GM18508 (cell line): ENCODE results near the gene CTNNA1.

ENCODE experiments used
- ATAC-seq: cut with Tn5 transposase; IDR thresholded peaks from one replicate; pipeline ENCODE4 v1.9.1; 2021; ENCODE audit warnings: moderate number of reproducible peaks; ENCODE audit not compliant: insufficient read depth, unreplicated experiment

Gene CTNNA1

DNA sequence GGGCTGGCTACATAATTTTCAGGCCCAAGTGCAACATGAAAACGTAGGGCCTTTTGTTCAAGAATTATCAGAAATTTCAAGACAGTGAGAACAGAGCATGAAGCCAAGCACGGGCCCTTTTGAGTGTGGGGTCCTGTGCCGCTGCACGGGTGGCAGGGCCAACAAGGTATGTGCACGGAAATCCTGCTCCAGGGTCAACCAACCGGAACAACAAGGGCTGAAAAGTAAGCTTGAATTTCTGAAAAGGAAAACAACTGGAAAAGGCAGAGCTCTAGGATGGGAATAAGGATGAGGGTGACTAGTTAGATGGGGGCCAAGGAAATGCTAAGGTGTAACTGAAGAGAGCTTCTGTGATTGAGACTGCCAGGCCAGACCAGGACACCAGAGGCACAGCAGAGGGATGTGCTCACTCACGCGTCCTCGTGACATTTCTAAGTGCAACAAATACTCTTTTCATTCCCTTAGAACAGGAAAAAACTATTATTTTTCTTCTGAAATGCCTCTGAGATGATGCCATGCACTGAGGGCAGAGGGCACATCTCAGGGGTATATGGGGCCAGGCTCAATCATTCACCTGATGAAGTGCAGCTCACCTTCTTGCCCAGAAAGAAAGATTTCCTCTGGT, 202.6 kb downstream of the CTNNA1 start:
- ATAC-seq = no peak

DNA sequence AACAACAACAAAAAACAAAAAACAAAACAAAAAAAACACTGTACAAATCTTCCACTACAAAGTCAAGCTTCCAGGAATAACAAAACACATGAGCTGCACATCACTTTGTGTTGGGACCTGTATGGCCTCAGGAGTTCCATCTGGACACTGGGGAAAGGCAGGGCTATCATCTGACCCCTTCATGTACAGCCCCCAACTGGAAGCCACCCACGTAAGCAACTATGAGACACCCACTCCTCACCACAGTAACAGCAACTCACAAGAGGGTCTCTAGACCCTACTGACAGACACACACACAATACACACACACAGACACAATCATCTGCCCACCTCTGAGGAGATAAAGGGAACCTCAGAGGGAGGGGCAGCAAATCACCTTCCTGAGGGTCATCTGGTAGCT, 203.6 kb downstream of the CTNNA1 start:
- no peak for ATAC-seq

DNA sequence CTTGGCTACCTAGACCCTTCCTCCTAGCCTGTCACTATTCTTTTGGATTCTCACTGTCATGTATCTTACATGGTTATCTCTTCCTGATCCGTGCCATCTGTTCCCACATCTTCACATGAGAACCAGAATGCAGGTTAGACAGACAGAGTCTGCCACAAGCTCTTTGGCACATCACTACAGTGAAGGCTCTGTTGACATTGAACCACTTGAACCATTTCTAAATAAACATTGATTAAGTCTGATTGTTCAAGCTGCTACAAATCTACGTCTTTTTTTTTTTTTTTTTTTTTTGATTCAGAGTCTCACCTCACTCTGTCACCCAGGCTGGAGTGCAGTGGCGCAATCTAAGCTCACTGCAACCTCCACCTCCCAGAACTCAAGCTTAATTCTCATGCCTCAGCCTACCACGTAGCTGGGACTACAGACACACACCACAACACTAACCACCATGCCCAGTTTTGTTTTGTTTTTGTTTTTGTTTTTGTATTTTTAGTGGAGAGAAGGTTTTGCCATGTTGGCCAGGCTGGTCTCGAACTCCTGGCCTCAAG, 207.0 kb downstream of the CTNNA1 start:
- ATAC-seq = no peak

DNA sequence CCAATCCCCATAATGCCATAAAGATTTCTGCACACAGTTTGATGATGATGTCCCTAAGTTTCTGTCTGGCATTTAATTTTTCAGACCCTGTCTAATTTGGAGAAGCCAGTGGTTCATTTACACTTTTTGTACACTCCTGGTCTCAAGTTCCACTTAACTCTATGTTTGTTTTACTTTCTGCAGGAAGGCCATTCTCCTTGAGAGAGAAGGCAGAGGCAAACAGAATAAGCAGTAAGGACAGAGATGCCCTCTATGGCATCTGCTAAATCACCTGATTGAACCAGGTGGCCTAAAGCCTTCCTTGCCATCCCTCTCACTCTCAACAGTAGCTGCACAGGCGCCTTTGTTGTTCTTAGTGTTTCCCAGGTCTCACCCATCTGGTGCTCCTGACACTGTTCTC, 208.0 kb downstream of the CTNNA1 start:
- no peak for ATAC-seq

DNA sequence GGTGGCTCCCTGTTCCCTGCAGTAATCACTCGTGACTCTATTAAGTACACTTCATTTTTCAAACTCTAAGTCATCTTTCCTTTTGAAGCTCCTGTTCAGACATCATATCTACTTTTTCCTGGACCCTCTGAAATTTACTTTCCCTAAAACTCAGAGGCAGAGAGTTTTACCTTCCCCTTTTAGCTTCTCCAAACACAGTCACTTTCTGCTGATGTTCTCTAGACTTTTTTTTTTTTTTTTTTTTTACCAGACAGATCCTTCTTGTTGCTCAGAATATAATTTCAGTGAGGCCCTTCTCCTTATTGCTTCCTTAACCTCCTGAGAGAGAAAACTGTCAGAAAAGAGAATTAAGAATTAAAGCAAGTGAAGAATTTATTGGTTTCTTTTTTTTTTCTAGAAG, 208.5 kb downstream of the CTNNA1 start:
- no peak for ATAC-seq

DNA sequence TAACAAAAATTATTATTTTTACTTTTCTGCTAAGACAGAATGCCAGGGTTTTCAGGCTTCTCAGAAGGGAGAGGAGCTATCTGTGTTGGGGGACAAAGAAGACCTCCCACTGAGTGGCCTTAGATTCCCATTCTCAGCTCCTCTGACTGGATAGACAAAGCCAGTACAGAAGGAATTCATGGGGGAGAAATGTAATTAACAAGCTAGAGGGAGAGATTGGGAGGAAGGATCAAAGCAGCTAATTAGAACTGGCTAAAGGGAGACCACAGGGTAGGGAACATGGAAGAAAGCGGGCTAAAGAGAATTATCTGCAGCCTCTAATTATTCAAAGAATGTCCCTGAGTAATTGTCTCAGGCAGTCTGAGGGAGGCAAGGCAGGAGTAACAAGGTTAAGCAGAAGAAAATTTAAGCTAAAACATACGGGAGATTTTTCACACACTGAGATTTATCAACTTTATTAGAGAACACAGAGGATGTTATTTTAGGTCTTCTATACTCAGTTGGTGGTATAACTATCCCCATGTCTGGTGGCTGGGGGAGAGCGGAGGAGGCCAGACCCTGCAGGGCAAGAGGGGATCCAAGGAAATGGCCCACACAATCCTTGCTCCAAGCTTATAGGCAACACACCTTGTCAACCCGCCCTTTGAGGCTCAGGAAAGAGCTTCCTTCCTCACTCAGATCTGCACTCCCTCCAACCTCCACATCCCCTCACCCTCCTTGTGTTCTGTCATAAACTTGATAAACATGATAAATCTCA, 209.6 kb downstream of the CTNNA1 start:
- no peak for ATAC-seq

DNA sequence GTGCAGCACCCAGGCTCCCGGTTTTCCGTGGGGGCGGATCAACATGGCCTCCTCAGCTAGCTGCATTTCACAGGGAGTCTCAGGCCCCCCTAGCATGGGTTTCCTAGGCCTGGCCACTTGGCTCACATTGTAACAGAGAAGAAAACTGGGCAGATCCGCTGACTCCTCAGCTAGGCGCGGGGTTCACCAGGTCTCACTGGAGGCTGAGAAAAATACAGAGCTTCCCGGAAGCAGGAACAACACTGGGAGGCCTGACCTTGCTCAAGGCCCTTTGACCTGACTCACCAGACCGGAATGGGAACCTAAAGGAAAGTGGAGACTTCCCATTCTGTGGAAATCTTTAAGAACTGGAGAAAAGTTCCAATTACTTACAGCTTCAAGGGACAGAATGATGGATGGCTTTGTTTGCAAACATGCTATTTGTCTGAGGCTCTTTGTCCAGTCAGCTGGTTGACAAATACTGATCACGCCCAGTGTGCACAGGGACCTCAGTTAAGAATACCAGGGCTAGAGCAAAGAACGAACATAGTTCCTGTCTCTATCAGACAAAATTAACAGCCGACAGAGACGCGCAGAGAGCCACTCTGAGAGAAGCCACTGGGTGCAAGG, 210.6 kb downstream of the CTNNA1 start:
- ATAC-seq = no peak

DNA sequence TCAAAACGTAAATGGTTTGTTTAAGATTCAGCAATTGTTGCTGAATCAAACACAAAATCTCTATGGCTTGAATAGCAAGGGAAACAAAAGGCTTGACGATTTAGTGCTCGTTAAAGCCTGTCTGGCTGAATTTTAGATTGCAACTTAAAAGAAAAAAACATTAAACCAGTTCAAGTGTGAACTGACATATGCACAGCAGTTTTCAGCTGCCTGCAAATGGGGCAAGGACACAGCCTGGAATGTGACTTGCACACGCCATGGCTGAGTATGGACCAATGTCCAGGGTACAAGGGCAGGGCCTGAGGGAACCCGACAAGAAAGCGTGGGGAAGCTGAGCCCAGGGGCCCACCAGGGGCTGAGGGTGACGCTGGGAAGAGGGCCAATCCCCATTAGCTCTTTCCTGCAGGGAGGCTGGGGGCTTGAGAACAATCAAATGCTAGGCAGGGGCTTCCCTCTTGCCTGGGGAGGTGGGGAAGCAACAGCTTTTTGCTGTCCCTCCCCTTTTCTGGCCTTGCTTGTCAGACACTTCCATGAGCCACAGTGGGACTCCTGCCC, 211.5 kb downstream of the CTNNA1 start:
- no peak for ATAC-seq

DNA sequence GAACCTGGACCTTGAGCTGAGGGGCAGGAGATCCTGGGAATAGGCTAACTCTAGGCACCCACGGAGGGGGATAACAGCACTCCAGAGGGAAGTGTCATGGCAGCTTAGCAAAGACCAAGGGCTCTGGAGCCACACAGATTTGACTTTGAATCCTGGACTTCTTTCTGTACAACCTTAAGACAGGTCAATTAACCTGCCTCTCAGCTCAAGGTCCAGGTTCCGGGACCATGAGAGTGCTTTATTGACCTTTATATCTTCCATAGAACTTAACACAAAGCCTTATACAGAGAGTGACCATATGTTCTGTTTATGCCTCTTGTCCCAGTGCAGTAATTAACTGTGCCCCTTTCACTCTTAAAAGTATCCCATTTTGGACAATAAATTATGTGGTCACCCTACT, 212.4 kb downstream of the CTNNA1 start:
- no peak for ATAC-seq

DNA sequence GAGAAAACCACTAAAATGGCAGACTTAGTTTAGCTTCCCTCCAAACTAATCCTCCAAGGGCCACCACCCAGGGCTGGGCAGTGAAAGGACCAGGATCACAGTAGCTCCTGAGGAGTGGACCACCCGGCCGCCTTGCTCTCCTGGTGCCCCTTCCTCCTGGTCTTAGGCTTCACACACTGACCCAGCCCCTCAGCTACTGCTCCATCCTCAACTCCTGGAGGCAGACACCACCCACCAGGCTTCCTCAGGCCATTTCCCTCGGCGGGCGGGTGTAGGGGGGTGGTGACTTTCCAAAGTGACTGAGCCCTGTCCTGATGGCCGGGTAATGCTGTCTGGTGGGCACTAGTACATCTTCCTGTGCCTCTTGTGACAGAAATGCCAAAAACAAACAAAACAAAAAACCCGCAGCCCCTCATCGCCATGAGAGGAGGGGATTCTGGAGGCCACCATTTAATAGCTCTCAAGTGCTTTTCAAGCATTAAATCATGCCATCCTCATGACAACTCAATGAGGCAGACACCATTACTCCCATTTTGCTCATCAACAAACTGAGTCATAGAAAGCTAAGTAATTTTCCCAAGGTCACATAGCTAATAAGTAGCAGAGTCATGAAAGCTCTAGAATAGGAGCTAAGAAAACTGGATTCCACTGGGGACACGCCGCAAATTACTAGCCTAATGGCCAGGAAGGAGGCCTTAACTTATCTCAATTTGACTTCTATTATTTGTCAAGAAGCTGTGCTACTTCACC, 213.2 kb downstream of the CTNNA1 start:
- no peak for ATAC-seq

DNA sequence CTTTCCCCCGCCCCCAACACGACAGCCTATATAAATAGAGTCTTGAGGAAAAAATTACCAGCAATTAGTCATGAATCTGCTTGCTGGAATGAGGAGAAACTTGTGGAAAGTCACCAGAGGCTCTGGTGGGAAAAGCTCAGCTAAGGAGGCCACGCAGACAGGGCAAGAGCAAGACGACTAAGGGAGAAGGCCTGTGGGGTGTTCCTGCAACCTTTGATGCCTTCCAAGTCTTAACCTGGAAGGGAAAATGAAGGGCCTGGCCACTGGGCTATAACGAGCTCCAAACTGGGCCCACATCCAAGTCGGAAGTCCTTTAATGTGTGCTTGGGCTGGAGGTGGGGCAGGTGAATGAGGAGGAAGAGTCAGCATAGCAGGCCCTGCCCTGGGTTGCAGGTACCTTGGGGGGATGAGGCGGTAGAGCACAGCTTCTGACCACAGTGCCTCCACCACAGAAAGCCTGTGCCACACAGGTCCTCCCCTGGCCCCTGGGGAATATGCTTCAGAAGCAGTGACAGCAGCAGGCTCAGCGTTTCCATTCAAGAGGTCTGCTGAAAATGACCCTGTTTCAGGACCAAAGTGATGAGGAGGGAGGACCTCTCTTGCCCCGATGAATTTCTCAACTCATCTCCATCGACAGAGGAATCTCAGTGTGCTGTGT, 214.7 kb downstream of the CTNNA1 start:
- ATAC-seq = no peak

DNA sequence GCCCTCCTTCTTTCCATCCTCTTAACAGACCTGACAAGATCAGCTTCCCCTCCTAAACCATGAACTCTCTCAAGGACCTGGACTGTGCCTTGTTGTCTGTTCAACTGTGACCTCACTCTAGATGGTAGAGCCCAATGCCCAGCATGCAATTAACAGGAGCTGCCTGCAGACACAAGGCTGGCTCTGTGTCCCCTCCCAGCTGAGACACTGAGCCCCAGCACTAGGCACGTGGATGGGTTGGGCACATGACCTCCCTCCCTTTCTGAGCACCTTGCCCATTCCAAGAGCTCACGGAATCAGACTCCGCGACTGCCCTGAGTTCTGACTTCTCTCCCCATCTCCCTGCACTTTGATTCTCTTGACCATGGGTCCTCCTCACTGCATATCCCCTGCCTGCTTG, 215.4 kb downstream of the CTNNA1 start:
- ATAC-seq = no peak

DNA sequence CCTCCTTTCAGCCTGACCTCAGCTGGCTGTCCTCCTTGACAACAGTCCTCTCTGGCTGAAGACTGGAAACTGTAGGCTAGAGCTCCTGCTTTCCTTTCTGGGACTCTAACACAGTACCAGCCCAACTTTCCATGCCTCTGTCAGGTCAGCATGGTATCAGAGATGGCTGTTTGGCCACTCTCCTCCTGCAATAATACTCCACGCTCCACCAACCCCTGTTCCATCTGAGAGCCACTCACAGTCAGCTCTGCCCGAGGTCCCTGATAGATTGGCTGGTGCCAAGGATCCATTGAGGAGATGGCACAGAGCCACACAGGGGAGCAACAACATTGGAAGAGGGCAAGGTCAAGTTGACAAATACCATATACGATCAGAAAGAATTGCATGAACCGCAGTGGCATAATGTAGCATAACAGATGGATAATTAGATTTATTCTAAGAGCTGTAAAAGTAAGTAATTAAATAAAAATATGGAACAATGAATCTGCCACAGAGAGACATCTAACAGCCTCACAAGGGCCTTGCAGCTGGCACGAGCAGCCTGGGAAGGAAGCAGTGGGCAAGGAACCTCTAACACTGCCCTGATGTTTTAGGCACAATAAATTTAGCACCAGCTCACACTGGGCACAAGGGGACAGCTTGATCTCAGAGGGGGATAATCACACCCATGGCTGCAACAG, 216.2 kb downstream of the CTNNA1 start:
- no peak for ATAC-seq

DNA sequence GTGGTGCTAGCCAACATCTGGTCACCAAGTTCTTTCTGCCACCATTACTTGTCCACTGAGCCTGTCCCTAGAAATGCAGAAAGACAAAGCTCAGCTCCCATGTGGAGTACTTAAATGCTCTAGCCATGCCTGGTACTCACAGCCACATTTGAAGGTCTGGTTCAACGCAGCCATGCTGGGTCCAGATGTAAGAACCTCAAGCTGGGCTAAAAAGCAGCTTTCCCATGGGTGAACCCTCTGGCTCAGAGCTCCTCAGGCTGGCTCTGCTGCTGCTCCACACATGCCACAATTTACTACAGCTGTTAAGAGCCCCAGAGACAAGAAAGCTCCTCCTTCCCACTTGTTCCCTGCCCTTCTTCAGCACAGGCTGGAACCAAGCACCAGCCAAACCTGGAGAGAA, 219.0 kb downstream of the CTNNA1 start:
- no peak for ATAC-seq

DNA sequence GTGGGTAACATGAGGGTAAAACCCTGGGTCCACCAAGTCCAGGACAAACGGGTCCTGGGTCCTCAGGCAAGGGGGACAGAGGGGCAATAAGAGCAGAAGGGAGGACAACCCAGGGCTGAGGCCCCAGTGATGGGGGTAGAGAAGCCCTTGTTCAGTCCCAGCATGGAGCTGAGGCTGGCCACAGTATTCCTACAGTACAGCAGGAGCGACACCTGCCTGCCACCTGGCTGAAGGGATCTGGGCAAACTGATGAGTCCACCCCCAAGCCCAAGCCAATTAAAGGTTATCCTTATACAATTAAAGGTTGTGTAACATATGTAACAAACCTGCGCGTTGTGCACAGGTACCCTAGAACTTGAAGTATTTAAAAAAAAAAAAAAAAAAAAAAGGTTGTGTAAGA, 219.6 kb downstream of the CTNNA1 start:
- no peak for ATAC-seq

DNA sequence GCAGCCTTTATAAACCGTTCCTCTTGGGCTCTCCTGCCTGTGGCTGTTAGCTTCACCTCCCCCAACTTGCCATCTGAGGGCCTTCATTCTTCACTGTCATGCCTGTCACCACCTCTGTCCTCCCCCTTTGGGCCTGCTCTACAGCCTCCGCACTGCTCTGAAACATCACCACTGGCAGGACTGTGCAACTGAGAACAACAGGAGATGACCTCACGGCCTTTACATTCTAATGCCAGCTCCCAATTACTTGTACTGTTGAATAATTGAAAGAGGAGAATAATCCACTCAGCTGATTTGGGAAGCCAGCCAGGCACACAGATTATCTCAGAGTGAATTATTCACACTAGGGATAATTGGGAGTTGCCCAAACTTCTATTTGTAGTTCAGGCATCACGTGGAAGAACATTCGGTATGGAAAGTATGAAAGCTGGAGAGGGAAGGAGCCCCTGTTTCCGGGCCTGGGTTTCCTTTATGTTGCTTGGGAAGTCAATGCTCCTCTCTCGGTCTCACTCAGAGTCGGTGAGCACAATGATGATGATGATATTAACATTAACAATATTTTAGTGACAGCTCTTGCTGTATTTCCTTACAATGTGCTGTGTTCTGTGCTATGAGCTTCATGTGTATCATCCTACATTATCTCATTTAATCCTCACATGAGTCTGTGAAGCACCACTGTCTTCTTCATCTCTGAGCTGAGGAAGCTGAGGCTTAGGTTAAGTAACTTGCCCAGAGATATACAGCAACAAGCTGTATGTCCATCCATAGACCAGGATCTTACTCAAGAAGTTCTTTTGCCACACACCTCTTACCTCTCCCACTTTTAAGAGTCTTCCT, 221.2 kb downstream of the CTNNA1 start:
- no peak for ATAC-seq

DNA sequence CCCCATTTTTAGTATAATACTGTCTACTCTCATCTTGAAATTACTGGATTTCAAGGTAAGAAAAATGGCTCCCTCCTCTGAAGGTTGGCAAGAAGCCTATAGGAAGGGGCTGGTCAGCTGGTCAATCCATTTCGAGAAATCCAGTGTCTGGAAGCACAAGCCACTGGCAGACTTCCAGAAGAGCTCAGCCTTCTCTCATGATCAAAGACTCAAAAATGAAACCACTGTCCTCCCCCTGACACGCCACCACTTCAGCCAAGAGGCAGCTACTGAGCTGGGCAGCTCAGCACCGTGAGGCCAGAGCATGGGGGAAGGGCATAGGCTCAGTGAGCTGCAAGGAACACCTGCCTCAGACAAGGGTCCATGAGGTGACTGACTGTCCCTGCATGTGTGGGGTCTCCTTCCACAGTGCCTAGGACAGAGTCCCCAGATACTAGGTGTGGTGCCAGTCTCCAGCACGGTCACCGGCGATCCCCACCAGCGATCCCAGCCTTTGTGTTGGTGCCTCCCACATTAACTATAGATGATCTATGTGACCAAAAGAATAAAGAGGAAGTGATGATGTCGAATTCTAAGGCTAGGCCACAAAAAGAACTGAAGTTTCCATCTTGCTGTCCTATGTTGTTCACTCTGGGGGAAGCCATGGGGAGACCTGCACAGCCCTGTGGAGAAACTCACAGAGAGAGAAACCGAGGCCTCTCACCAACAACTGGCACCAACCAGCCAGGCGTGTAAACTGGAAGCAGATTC, 222.0 kb downstream of the CTNNA1 start:
- ATAC-seq = no peak

DNA sequence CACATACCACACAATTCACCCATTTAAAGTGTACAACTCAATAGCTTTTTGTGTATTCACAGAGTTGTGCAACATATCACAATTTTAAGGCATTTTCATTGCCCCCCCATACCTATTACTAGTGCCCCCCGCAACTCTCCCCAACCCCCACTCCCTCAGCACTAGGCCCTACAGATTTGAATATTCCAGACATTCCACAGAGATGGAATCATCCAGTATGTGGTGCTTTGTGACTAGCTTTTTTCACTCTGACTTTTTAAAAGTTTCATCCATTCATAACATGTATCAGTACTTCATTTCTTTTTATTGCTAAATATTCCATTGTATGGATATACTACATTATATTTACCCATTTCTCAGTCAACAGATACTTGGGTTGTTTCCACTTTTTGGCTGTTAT, 224.9 kb downstream of the CTNNA1 start:
- no peak for ATAC-seq
